ENCODE data around the gene PGAP6.
"Not testable (repeated sequence)": the region's sequence is repeated elsewhere in the genome, so short reads cannot be mapped to it uniquely, and the experiment has no call there.

PGAP6 gene

GRCh38 chr16:381789-382717, at the start of gene PGAP6:
PGAP6 (minus strand) TSS chr16:381978; CDS start chr16:381821, 157 bp downstream.
- peak; percentile 73 for DNase-seq

GRCh38 chr16:430904-431303, 49.1 kb upstream of the PGAP6 start:
- no peak for DNase-seq

GRCh38 chr16:427250-427649, 45.5 kb upstream of the PGAP6 start:
- DNase-seq: no peak

- DNase-seq: no peak
These were observed 45.1 kb upstream of the PGAP6 start for GRCh38 chr16:426906-427249.

- DNase-seq: peak; percentile 11
These were observed 44.5 kb upstream of the PGAP6 start for GRCh38 chr16:426115-426905.

- DNase-seq: peak; percentile 42
These were observed 43.9 kb upstream of the PGAP6 start for GRCh38 chr16:425740-426114.

- DNase-seq: peak; percentile 87
These were observed 43.4 kb upstream of the PGAP6 start, which contains the start of gene RAB11FIP3 for GRCh38 chr16:425082-425718. RAB11FIP3 (plus strand) TSS chr16:425649; CDS start chr16:426007, 358 bp downstream.

- no peak for DNase-seq
These were observed 42.9 kb upstream of the PGAP6 start for GRCh38 chr16:424623-425081.

- DNase-seq: no peak
These were observed 42.4 kb upstream of the PGAP6 start for GRCh38 chr16:424033-424622.

GRCh38 chr16:422179-422578, 40.4 kb upstream of the PGAP6 start:
- not testable (repeated sequence) for DNase-seq

GRCh38 chr16:415170-415498, 33.4 kb upstream of the PGAP6 start:
- DNase-seq: not testable (repeated sequence)

- no peak for DNase-seq
These were observed 32.8 kb upstream of the PGAP6 start for GRCh38 chr16:414395-415169.

- no peak for DNase-seq
These were observed 29.9 kb upstream of the PGAP6 start for GRCh38 chr16:411576-412265.

GRCh38 chr16:410516-411178, 28.9 kb upstream of the PGAP6 start:
- no peak for DNase-seq

- DNase-seq: no peak
These were observed 25.5 kb upstream of the PGAP6 start for GRCh38 chr16:407253-407652.

- no peak for DNase-seq
These were observed 24.0 kb upstream of the PGAP6 start for GRCh38 chr16:405548-406506.

GRCh38 chr16:404971-405486, 23.3 kb upstream of the PGAP6 start:
- DNase-seq: no peak

GRCh38 chr16:401468-402348, 19.9 kb upstream of the PGAP6 start, which contains the start of gene DECR2:
DECR2 (plus strand) TSS chr16:401885; CDS start chr16:401964, 79 bp downstream.
- DNase-seq: peak; percentile 100

Data from stimulated activated CD4-positive, alpha-beta T cell treated with anti-CD3 and anti-CD28 coated beads, Interleukin-12 subunit alpha, Interleukin-12 subunit beta, amount 100 ng/mL, for 4 hours (primary cell).